Astrocyte of the cerebellum (primary cell): Measurements from ENCODE around the gene METTL26.

Experiments used
- DNase-seq: peaks from one replicate; pipeline ENCODE4 v3.0.0-alpha.2; 2011; ENCODE audit warnings: low read depth
- H3K4me3 ChIP-seq: 2 replicates; pipeline ENCODE4 v1.5.1; 2011; ENCODE audit warnings: mild to moderate bottlenecking, low read depth, low read length, moderate library complexity
- in situ Hi-C: cut with HindIII; loops from 2 replicates; pipeline ENCODE4 v1.10.0; 2017; ENCODE audit warnings: low sequenced_read_pairs
- TF ChIP-seq, protein P1 (sequence below): IDR thresholded peaks from 2 replicates; pipeline ENCODE4 v1.5.1; 2012; ENCODE audit warnings: low read length, low read depth, moderate library complexity, mild to moderate bottlenecking; ENCODE audit errors: missing control alignments

Gene METTL26

DNA sequence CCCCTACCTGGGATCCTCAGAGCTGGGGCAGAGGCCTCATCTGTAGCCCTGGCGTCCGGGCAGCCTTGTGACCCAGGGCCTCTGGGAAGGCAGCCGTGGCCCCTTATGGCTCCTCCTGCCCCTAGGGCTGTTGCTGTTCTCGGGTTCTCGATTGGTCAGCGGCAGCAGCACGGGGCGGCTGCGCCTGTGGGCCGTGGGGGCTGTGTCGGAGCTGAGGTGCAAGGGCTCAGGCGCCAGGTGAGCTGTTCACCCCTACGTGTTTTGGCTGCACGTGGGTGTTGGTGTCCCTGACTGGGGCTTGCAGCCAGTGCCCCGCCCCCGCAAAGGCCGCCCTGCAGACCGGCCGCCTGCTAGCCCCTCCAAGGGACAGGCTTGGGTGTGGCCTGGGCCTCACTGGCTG is 26.0 kb upstream of the METTL26 start:
- no peak for DNase-seq
- in situ Hi-C loops, result no loop called here
- H3K4me3 ChIP-seq, result no peak overlapping the region
- TF ChIP-seq, protein P1, sequence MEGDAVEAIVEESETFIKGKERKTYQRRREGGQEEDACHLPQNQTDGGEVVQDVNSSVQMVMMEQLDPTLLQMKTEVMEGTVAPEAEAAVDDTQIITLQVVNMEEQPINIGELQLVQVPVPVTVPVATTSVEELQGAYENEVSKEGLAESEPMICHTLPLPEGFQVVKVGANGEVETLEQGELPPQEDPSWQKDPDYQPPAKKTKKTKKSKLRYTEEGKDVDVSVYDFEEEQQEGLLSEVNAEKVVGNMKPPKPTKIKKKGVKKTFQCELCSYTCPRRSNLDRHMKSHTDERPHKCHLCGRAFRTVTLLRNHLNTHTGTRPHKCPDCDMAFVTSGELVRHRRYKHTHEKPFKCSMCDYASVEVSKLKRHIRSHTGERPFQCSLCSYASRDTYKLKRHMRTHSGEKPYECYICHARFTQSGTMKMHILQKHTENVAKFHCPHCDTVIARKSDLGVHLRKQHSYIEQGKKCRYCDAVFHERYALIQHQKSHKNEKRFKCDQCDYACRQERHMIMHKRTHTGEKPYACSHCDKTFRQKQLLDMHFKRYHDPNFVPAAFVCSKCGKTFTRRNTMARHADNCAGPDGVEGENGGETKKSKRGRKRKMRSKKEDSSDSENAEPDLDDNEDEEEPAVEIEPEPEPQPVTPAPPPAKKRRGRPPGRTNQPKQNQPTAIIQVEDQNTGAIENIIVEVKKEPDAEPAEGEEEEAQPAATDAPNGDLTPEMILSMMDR, result no peak

DNA sequence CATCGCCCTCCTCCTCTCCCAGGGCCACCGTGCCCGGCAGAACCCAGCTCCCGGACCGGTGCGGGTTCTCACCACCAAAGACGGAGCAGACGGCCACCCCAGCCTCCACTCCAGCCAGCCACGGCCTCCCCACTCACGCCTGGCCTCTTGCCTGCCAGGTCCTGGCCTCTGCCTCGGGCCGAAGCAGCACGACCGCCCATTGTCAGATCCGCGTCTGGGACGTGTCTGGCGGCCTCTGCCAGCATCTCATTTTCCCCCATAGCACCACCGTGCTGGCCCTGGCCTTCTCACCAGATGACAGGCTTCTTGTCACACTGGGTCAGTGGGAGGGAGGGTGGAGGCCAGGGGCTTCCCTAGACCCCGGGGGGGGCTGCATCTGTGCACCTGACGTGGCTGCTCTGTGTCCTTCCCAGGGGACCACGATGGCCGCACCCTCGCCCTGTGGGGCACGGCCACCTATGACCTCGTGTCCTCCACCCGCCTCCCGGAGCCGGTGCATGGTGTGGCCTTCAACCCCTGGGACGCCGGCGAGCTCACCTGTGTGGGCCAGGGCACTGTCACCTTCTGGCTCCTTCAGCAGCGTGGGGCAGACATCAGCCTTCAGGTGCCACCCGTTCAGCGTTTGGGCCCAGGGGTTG is 25.2 kb upstream of the METTL26 start:
- H3K4me3 ChIP-seq, result no peak overlapping the region
- TF ChIP-seq, protein P1, result peak; percentile 1
- in situ Hi-C loops, result no loop called here
- no peak for DNase-seq

DNA sequence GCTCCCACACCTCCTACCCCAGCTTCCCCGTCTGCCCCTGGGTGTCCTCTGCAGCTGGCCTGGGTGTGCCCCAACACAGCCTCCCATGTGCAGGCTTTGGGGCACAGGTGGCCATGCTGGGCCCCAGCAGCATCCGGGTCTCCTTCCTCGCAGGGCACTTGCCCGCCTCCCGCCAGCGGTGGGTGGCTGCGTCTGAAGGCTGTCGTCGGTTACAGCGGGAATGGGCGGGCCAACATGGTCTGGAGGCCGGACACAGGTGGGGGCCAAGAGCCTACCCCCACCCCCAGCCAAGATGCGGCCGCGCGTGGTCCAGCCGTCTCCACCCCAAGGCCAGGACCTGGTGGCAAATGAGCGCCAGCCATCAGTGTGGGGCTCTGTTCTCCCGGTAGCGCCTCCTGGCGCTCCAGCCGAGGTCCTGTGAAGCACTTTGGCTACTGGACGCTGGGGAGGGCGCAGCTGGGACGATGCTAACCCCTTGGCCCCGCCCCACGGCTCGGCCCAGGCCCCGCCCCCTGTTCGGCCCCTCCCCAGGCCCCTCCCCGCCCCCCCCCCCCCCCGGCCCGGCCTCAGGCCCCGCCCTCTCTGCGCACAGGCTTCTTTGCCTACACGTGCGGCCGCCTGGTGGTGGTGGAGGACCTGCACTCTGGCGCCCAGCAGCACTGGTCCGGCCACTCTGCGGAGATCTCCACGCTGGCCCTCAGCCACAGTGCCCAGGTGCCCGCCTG is 24.5 kb upstream of the METTL26 start:
- DNase-seq, result peak; percentile 32
- TF ChIP-seq, protein P1, result peak; percentile 43
- H3K4me3 ChIP-seq, result no peak overlapping the region
- in situ Hi-C loops, result no loop called here

DNA sequence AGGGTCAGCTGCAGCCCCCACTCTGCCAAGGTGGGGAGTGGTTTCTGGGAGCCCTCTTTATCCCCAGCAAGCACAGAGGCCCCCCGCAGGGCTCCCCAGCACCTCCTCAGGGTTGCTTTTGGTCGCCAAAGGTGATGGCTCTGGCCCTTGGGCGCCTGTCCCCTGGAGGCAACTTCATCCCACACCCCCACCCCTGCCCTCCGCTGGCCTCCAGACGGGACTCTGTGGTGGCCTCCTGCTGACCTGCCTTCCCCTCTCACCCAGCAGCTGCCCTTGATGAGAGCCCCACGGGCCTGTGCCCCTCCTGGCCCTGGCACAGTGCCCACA is 24.0 kb upstream of the METTL26 start:
- DNase-seq, result no peak
- TF ChIP-seq, protein P1, result no peak
- in situ Hi-C loops, result no loop called here
- H3K4me3 ChIP-seq, result no peak overlapping the region

DNA sequence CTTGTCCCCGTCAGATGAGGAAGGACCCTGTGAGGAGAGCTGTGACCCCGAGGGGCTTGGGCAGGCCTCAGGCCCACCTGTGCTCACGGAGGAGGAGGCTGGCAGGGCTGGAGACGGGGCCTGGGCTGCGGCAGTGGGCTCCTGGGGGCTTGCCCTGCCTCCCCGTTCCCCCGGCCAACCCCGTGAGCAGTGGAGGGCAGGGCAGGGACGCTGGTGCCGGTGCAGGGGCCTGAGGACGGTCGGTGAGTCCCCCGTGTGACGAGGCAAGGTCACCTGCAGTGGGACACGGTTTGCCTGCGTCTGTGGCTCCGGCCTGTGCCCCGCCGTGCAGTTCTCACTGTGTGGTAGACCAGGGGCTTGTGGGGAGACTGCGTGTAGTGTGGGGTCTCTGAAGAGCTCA is 23.5 kb upstream of the METTL26 start:
- TF ChIP-seq, protein P1, result no peak
- no peak overlapping the region for H3K4me3 ChIP-seq
- no peak for DNase-seq
- in situ Hi-C loops, result no loop called here

DNA sequence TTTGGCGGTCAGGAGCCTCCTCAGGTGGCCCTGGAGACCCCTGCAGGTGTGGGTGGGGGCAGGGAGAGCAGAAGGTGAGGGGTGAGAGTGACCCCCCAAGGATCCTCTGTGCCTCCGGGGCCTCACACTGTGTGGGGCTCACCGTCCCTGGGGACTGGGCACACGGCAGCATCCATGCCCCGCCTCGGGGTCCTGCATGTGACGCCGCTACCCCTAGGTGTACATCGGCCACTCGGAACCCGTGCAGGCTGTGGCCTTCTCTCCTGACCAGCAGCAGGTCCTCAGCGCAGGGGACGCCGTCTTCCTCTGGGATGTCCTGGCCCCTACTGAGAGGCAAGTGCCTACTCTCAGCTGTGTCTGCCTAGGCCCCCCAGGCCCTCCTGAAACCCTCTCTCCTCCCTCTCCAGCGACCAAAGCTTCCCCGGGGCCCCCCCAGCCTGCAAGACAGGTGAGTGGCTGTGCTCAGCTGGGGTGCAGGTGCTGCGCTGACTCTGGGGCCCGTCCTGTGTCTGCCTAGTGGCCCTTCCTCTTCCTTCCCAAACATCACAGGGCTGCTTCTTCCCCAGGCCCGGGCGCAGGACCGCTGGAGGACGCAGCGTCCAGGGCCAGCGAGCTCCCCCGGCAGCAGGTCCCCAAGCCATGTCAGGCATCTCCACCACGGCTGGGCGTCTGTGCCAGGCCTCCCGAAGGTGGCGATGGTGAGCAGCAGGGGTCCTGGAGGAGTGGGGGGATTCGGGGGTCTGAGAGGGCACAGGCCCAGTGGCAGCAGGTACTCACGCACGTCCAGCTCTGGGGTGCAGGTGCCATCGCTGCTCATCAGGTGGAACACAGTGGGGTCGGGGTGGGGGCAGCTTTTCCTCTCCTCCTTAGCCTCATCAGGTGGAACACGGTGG is 22.8 kb upstream of the METTL26 start:
- no peak for DNase-seq
- no peak overlapping the region for H3K4me3 ChIP-seq
- in situ Hi-C loops, result no loop called here
- TF ChIP-seq, protein P1, result no peak
